GM13976 (cell line): ENCODE results near the gene HAO2.

Experiments used
- DNase-seq: peaks from one replicate; pipeline ENCODE4 v3.0.0; 2012; ENCODE audit warnings: low spot score
- in situ Hi-C: fragments of 300-500 bp; cut with MboI; formaldehyde crosslinking; loops from one replicate; pipeline ENCODE4 v1.12.0; 2022; ENCODE audit warnings: low sequenced_read_pairs, mixed read lengths, inconsistent platforms; ENCODE audit not compliant: unreplicated experiment
- TF ChIP-seq, protein P1 (sequence below): IDR thresholded peaks from 2 replicates; pipeline ENCODE4 v1.5.1; 2012; ENCODE audit warnings: borderline replicate concordance, mild to moderate bottlenecking; ENCODE audit not compliant: insufficient read depth; ENCODE audit errors: extremely low read depth, missing control alignments, control extremely low read depth

Gene HAO2

GRCh38 chr1:119368554-119368953 lies at the start of gene HAO2:
TSS of gene HAO2 (plus strand) at chr1:119368785. CDS start at chr1:119381086, 12,301 bp downstream.
- DNase-seq = no peak
- TF ChIP-seq, protein P1, sequence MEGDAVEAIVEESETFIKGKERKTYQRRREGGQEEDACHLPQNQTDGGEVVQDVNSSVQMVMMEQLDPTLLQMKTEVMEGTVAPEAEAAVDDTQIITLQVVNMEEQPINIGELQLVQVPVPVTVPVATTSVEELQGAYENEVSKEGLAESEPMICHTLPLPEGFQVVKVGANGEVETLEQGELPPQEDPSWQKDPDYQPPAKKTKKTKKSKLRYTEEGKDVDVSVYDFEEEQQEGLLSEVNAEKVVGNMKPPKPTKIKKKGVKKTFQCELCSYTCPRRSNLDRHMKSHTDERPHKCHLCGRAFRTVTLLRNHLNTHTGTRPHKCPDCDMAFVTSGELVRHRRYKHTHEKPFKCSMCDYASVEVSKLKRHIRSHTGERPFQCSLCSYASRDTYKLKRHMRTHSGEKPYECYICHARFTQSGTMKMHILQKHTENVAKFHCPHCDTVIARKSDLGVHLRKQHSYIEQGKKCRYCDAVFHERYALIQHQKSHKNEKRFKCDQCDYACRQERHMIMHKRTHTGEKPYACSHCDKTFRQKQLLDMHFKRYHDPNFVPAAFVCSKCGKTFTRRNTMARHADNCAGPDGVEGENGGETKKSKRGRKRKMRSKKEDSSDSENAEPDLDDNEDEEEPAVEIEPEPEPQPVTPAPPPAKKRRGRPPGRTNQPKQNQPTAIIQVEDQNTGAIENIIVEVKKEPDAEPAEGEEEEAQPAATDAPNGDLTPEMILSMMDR = no peak
- in situ Hi-C loops = loop anchor here (5.0 kb wide), 1 partner anchor 81 kb away; no protein-coding TSS in a partner anchor

DNA sequence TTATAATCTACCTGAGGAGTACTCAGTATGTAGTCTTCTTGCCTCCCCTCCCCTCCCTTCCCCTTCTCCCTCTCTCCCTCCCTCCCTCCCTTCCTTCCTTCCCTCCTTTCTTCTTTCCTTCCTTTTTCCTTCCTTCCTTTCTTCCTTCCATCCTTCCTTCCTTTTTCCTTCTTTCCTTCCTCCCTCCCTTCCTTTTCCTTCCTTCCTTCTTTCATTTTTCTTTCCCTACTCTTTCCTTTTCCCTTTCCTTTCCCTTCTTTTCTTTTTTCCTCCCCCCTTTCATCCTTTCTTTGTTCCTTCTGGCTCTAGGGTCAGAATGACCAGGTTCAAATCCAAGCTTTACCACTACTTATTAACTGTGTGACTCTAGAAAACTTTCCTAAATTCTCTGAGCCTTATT lies 48.5 kb upstream of the HAO2 start:
- in situ Hi-C loops = loop anchor here (25.0 kb wide), 1 partner anchor 317 kb away; the partner anchor contains the start of gene ZNF697
- DNase-seq = no peak
- TF ChIP-seq, protein P1 = no peak

GRCh38 chr1:119321666-119322419 lies 46.7 kb upstream of the HAO2 start:
- no peak for DNase-seq
- TF ChIP-seq, protein P1 = no peak
- in situ Hi-C loops = loop anchor here (25.0 kb wide), 1 partner anchor 315 kb away; the partner anchor contains the start of gene ZNF697

DNA sequence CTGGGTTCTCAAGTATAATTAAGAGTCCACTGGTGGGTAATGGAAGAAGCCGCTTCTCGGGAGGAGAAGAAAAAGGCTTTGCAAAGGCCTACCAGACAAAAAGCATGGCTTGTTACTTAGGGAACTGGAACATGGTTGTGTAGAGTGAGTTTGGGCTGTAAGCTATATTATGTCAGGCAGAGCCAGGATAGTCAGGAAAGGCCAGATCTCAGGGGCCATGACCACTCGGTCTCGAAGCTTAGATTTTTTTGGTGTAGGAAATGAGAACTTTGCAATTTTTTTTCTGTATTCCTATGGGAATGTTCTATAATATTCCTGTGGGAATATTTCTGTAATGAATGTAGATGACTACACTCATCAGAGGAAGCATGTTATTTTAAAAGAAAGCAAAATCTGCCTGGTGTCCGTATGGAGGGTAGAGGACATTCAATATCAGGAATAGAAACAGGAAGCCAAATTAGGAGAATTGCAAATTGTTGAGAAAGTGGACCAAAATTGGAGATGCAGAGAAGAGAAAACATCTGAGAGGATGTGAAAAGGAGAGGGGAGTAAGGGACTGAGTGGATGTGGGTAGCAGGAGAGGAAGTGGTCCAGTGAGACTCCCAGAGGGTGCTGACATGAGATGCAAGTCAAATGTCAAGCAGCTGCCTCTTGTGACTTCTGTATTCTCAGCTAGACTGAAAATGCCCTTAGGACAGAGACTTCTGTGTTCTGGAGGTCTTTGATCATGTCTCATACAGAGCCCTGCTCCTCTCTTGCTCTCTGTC lies 45.2 kb upstream of the HAO2 start:
- in situ Hi-C loops = loop anchor here (25.0 kb wide), 1 partner anchor 314 kb away; the partner anchor contains the start of gene ZNF697
- TF ChIP-seq, protein P1 = no peak

DNA sequence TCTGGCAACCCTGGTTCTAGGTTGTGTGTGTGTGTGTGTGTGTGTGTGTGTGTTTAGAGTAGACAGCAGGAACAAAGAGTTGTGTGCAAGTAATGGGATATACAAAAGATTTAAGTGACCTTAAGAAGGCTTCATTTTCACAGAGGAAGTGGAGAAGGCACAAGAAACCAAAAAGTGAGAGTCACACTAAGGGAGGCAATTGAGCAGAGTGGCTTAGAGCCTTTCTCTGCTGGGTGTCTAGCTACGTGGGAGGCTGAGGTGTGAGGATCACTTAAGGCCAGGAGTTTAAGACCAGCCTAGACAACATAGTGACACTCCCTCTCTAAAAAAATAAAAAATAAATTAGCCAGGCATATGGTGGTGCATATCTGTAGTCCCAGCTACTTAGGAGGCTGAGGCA lies 44.4 kb upstream of the HAO2 start:
- no peak for DNase-seq
- in situ Hi-C loops = loop anchor here (25.0 kb wide), 1 partner anchor 313 kb away; the partner anchor contains the start of gene ZNF697
- TF ChIP-seq, protein P1 = no peak

More for the DNA sequence above, 45.2 kb upstream of the HAO2 start:
- DNase-seq = peak; percentile 68

GRCh38 chr1:119326251-119326650 lies 42.3 kb upstream of the HAO2 start:
- DNase-seq = no peak
- TF ChIP-seq, protein P1 = no peak
- in situ Hi-C loops = no loop called here
